Esophagus squamous epithelium (tissue), 4 donors: ENCODE results near the gene COL7A1.

Experiments used
- POLR2A ChIP-seq, 4 donors: fragments of 450-650 bp; IDR thresholded peaks; one replicate each; pipeline ENCODE4 v1.6.1; 2017; ENCODE audit warnings: antibody characterized with exemption in 4 of 4, mild to moderate bottlenecking in 4 of 4, moderate library complexity in 3 of 4
- TF ChIP-seq, protein P1 (sequence below), 6 experiments: fragments of 450-650 bp in 4 of 6; fragments of 200-600 bp in 2 of 6; sonication (generic) in 2 of 6; IDR thresholded peaks; one replicate each; pipeline ENCODE4 v1.5.1; 2016 to 2019; ENCODE audit warnings: antibody characterized with exemption in 6 of 6, mild to moderate bottlenecking in 4 of 6, moderate library complexity in 4 of 6

DNA sequence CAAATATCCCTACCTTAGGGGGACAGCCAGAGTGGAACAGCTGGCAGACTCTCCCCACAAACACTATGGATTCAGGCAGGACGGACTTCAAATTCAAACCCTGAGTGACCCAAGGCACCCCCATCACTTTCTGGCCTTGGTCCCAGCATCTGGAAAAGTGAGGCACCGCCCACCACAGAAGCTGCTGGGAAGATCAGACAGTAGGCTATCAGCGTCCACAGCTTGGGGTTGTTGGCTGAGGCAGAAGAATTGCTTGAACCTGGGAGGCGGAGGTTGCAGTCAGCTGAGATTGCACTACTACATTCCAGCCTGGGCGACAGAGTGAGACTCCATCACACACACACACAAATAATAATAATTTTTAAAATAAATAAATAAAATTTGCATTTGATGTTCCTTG, 47.0 kb downstream of the COL7A1 start:
- TF ChIP-seq, protein P1, sequence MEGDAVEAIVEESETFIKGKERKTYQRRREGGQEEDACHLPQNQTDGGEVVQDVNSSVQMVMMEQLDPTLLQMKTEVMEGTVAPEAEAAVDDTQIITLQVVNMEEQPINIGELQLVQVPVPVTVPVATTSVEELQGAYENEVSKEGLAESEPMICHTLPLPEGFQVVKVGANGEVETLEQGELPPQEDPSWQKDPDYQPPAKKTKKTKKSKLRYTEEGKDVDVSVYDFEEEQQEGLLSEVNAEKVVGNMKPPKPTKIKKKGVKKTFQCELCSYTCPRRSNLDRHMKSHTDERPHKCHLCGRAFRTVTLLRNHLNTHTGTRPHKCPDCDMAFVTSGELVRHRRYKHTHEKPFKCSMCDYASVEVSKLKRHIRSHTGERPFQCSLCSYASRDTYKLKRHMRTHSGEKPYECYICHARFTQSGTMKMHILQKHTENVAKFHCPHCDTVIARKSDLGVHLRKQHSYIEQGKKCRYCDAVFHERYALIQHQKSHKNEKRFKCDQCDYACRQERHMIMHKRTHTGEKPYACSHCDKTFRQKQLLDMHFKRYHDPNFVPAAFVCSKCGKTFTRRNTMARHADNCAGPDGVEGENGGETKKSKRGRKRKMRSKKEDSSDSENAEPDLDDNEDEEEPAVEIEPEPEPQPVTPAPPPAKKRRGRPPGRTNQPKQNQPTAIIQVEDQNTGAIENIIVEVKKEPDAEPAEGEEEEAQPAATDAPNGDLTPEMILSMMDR (IDR thresholded peaks at IDR 0.05) = no peak
- no peak for TF ChIP-seq POLR2A (IDR thresholded peaks at IDR 0.05)
